Neural progenitor cell (in vitro differentiated cells): Measurements from ENCODE around the gene PDE9A. TPM values are rescaled to one million over a fixed set of nuclear protein-coding genes. Genes with fewer than 3 reads are reported as not detected.
"Not testable (repeated sequence)": the region's sequence is repeated elsewhere in the genome, so short reads cannot be mapped to it uniquely, and the experiment has no call there.

Experiments
- DNase-seq: peaks from one replicate; pipeline ENCODE4 v3.0.0-alpha.2; 2016; ENCODE audit warnings: low spot score
- H2AFZ ChIP-seq: fragments of 200-600 bp; sonication (generic); replicated peaks from 2 replicates; pipeline ENCODE4 v1.6.1; 2016; ENCODE audit warnings: antibody characterized with exemption
- H3F3A ChIP-seq: fragments of 200-600 bp; sonication (generic); 2 replicates; pipeline ENCODE4 v1.6.1; 2016; ENCODE audit warnings: antibody characterized with exemption, low read depth
- H3K27ac ChIP-seq: fragments of 200-600 bp; sonication (generic); 2 replicates; pipeline ENCODE4 v1.5.1; 2016; ENCODE audit warnings: mild to moderate bottlenecking
- H3K27me3 ChIP-seq: fragments of 200-600 bp; sonication (generic); 2 replicates; pipeline ENCODE4 v1.6.1; 2016; ENCODE audit warnings: mild to moderate bottlenecking, moderate library complexity
- H3K36me3 ChIP-seq: fragments of 200-600 bp; sonication (generic); 2 replicates; pipeline ENCODE4 v1.5.1; 2016
- H3K4me1 ChIP-seq: fragments of 200-600 bp; sonication (generic); 2 replicates; pipeline ENCODE4 v1.6.1; 2016; ENCODE audit warnings: mixed run types
- H3K4me2 ChIP-seq: fragments of 200-600 bp; sonication (generic); 2 replicates; pipeline ENCODE4 v1.6.1; 2016
- H3K4me3 ChIP-seq: fragments of 200-600 bp; sonication (generic); 2 replicates; pipeline ENCODE4 v1.5.1; 2016
- H3K79me2 ChIP-seq: fragments of 200-600 bp; sonication (generic); 2 replicates; pipeline ENCODE4 v1.6.1; 2016; ENCODE audit warnings: low read depth
- H3K9ac ChIP-seq: fragments of 200-600 bp; sonication (generic); 2 replicates; pipeline ENCODE4 v1.6.1; 2016
- H3K9me3 ChIP-seq: fragments of 200-600 bp; sonication (generic); 2 replicates; pipeline ENCODE4 v1.5.1; 2016; ENCODE audit warnings: low read depth
- H4K20me1 ChIP-seq: fragments of 200-600 bp; sonication (generic); 2 replicates; pipeline ENCODE4 v1.6.1; 2016; ENCODE audit warnings: low read depth
- H3K27ac Mint-ChIP-seq: 3 replicates; pipeline ENCODE4 v1.8.0; 2021; ENCODE audit warnings: mixed read lengths
- H3K27me3 Mint-ChIP-seq: 2 replicates; pipeline ENCODE4 v1.8.0; 2022; ENCODE audit warnings: low read depth, mild to moderate bottlenecking, inconsistent platforms, moderate library complexity, mixed read lengths; ENCODE audit not compliant: insufficient read depth
- H3K36me3 Mint-ChIP-seq: 3 replicates; pipeline ENCODE4 v1.8.0; 2021; ENCODE audit warnings: mixed read lengths
- H3K4me1 Mint-ChIP-seq: 3 replicates; pipeline ENCODE4 v1.8.0; 2021; ENCODE audit warnings: mixed read lengths
- H3K4me3 Mint-ChIP-seq: 3 replicates; pipeline ENCODE4 v1.8.0; 2021; ENCODE audit warnings: mild to moderate bottlenecking, moderate library complexity, mixed read lengths
- H3K9me3 Mint-ChIP-seq: 3 replicates; pipeline ENCODE4 v1.8.0; 2020; ENCODE audit warnings: mixed read lengths
- CTCF ChIP-seq: fragments of 200-600 bp; sonication (generic); IDR thresholded peaks from 2 replicates; pipeline ENCODE4 v1.5.1; 2017; ENCODE audit warnings: antibody characterized with exemption, mild to moderate bottlenecking
- EZH2 ChIP-seq: fragments of 200-600 bp; sonication (generic); IDR thresholded peaks from 2 replicates; pipeline ENCODE4 v1.6.1; 2017; ENCODE audit warnings: antibody characterized with exemption, mild to moderate bottlenecking, moderate library complexity
- EZH2phosphoT487 ChIP-seq: fragments of 200-600 bp; sonication (generic); IDR thresholded peaks from 2 replicates; pipeline ENCODE4 v1.6.1; 2017; ENCODE audit warnings: antibody characterized with exemption
- total RNA-seq: library from RNA; depleted of rRNA; stranded (reverse); fragments of >200 nt; gene quantifications from 2 replicates; pipeline ENCODE4 v1.2.3, GENCODE V29; 2015; ENCODE audit warnings: low replicate concordance

The PDE9A gene
- total RNA-seq, 1 donor from 2014 or later: 41.0 TPM

- Mint-ChIP-seq H3K9me3 (no peaks in the 10 kb centered on the region), H3K4me3 (peak overlapping the region; percentile 3), H3K27me3 (peaks cover 11% of the 10 kb centered on the region), H3K27ac (peak overlapping the region; percentile 3), H3K4me1 (peaks cover 30% of the 10 kb centered on the region), H3K36me3 (peaks cover 4% of the 10 kb centered on the region)
- Histone ChIP-seq H3K4me2 (peak overlapping the region; percentile 63), H3K9ac (no peak overlapping the region), H3K9me3 (no peaks in the 10 kb centered on the region), H3K4me1 (peaks cover 17% of the 10 kb centered on the region), H3K36me3 (peaks cover 4% of the 10 kb centered on the region), H3K27me3 (no peaks in the 10 kb centered on the region), H2AFZ (no peak overlapping the region), H3K4me3 (no peak overlapping the region), H3F3A (peaks cover 12% of the 10 kb centered on the region), H3K27ac (no peak overlapping the region), H4K20me1 (peaks cover 18% of the 10 kb centered on the region), H3K79me2 (no peaks in the 10 kb centered on the region)
- peak; percentile 69 for DNase-seq
- TF ChIP-seq CTCF (no peak), EZH2 (no peak), EZH2phosphoT487 (no peak)
These were observed 58.2 kb downstream of the PDE9A start for GRCh38 chr21:42711667-42712066.

GRCh38 chr21:42715427-42715826 is 62.0 kb downstream of the PDE9A start:
- Histone ChIP-seq H4K20me1 (peaks cover 14% of the 10 kb centered on the region), H3F3A (peaks cover 12% of the 10 kb centered on the region), H3K4me1 (peaks cover 17% of the 10 kb centered on the region)
- not testable (repeated sequence) for H3K27ac Mint-ChIP-seq, H3K9me3 Mint-ChIP-seq, H3K27me3 Mint-ChIP-seq, H3K79me2 ChIP-seq, H3K36me3 Mint-ChIP-seq, H2AFZ ChIP-seq, H3K9ac ChIP-seq, H3K27ac ChIP-seq, H3K4me3 ChIP-seq, H3K4me3 Mint-ChIP-seq, H3K4me2 ChIP-seq, H3K9me3 ChIP-seq, H3K27me3 ChIP-seq, DNase-seq, H3K36me3 ChIP-seq
- H3K4me1 Mint-ChIP-seq: peaks cover 15% of the 10 kb centered on the region

- no peak for DNase-seq
- H3K27me3 Mint-ChIP-seq: peaks cover 4% of the 10 kb centered on the region
These were observed 62.7 kb downstream of the PDE9A start for GRCh38 chr21:42716074-42716473.

GRCh38 chr21:42720484-42720883 is 67.1 kb downstream of the PDE9A start:
- not testable (repeated sequence) for H3K4me1 Mint-ChIP-seq, DNase-seq, H3K27me3 Mint-ChIP-seq, H3K27ac Mint-ChIP-seq, H3K27ac ChIP-seq, H3K4me3 Mint-ChIP-seq, H3K9ac ChIP-seq, H2AFZ ChIP-seq, H3F3A ChIP-seq, H3K27me3 ChIP-seq, H3K9me3 Mint-ChIP-seq, H3K4me3 ChIP-seq, H3K36me3 Mint-ChIP-seq, H3K9me3 ChIP-seq, H3K4me2 ChIP-seq, H3K4me1 ChIP-seq, H3K79me2 ChIP-seq, H3K36me3 ChIP-seq
- H4K20me1 ChIP-seq: peaks cover 14% of the 10 kb centered on the region

More at GRCh38 chr21:42716074-42716473, 62.7 kb downstream of the PDE9A start:
- H3K4me1 ChIP-seq: peaks cover 13% of the 10 kb centered on the region
- no peak overlapping the region for H3K4me3 ChIP-seq
- H3K4me3 Mint-ChIP-seq: no peak overlapping the region
- H3F3A ChIP-seq: peaks cover 5% of the 10 kb centered on the region
- peaks cover 10% of the 10 kb centered on the region for H3K4me1 Mint-ChIP-seq
- H3K36me3 Mint-ChIP-seq: peaks cover 5% of the 10 kb centered on the region
- no peaks in the 10 kb centered on the region for H3K79me2 ChIP-seq
- H3K9me3 Mint-ChIP-seq: no peaks in the 10 kb centered on the region
- no peak overlapping the region for H3K4me2 ChIP-seq
- no peaks in the 10 kb centered on the region for H3K9me3 ChIP-seq
- H3K27me3 ChIP-seq: no peaks in the 10 kb centered on the region
- peaks cover 16% of the 10 kb centered on the region for H4K20me1 ChIP-seq
- TF ChIP-seq EZH2: no peak
- TF ChIP-seq EZH2phosphoT487: no peak
- TF ChIP-seq CTCF: no peak
- H3K27ac Mint-ChIP-seq: no peak overlapping the region
- H3K9ac ChIP-seq: no peak overlapping the region
- H2AFZ ChIP-seq: no peak overlapping the region
- H3K27ac ChIP-seq: no peak overlapping the region
- peaks cover 4% of the 10 kb centered on the region for H3K36me3 ChIP-seq
